ENCODE data around the gene TLCD2. TPM values are rescaled to one million over a fixed set of nuclear protein-coding genes. Genes with fewer than 3 reads are reported as not detected.
A peak's percentile ranks its signal among the peaks of the same experiment; 100 is the strongest.
"Not testable (repeated sequence)": the region's sequence is repeated elsewhere in the genome, so short reads cannot be mapped to it uniquely, and the experiment has no call there.

The TLCD2 gene
- total RNA-seq, 1 donor from 2014 or later, result 12.7 TPM

DNA sequence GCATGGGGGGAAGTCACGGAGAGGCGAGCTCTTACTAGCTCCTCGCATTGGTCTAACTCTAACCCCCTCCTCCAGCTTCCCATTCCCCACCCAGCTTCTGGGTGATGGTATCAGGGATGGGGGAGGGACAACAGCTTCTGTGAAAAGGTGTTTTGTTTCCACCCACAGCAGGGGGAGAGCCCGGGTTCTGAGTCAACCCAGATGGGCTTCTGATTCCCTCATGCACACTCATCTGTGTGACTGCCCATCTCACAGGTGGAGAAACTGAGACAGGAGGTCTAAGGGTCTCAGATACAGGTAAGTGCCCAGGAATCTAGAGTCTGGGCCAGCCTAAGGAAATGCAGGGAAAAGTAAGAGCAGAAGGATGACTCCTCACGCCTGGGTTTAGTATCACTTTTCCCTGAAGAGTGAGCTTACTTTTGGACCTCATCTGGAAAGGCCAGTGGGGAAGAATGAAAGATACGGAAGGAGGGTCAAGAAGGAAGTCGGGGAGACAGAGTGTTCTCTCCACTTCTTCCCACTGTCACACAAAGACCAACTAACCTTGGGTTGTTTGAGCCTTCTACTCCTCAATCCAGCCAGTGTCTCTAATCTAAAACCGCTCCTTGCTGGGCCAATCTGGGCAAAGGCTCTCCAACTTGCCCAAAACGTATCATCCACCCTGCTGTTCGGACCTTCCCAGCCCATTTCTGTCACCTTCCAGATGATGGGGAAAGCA is 3.1 kb upstream of the TLCD2 start:
- intact Hi-C loops (cut with DNase I), result loop anchor here (10.0 kb wide), 2 partner anchors 71 to 111 kb away; partner anchors contain the start of gene SMYD4
- no peak for DNase-seq

GRCh38 chr17:1712271-1712670 is 2.1 kb upstream of the TLCD2 start:
- intact Hi-C loops (cut with DNase I), result loop anchor here (10.0 kb wide), 2 partner anchors 73 to 113 kb away; partner anchors contain the start of gene SMYD4
- no peak overlapping the region for H3K4me3 ChIP-seq
- no peaks in the 10 kb centered on the region for H3K9me3 ChIP-seq
- DNase-seq (no peak), ATAC-seq (no peak)
- peaks cover 42% of the 10 kb centered on the region for H3K36me3 ChIP-seq
- no peaks in the 10 kb centered on the region for H3K27me3 ChIP-seq
- peaks cover 51% of the 10 kb centered on the region for H3K4me1 ChIP-seq
- no peak overlapping the region for H3K27ac ChIP-seq
- TF ChIP-seq, protein P1, sequence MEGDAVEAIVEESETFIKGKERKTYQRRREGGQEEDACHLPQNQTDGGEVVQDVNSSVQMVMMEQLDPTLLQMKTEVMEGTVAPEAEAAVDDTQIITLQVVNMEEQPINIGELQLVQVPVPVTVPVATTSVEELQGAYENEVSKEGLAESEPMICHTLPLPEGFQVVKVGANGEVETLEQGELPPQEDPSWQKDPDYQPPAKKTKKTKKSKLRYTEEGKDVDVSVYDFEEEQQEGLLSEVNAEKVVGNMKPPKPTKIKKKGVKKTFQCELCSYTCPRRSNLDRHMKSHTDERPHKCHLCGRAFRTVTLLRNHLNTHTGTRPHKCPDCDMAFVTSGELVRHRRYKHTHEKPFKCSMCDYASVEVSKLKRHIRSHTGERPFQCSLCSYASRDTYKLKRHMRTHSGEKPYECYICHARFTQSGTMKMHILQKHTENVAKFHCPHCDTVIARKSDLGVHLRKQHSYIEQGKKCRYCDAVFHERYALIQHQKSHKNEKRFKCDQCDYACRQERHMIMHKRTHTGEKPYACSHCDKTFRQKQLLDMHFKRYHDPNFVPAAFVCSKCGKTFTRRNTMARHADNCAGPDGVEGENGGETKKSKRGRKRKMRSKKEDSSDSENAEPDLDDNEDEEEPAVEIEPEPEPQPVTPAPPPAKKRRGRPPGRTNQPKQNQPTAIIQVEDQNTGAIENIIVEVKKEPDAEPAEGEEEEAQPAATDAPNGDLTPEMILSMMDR (IDR thresholded peaks at IDR 0.05), result no peak

More for the DNA sequence above, 3.1 kb upstream of the TLCD2 start:
- ATAC-seq, result no peak
- Histone ChIP-seq H3K36me3 (peaks cover 32% of the 10 kb centered on the region), H3K4me3 (peak overlapping the region; percentile 90), H3K27ac (peak overlapping the region; percentile 98), H3K27me3 (no peaks in the 10 kb centered on the region), H3K9me3 (no peaks in the 10 kb centered on the region), H3K4me1 (peaks cover 59% of the 10 kb centered on the region)
- TF ChIP-seq, protein P1 (IDR thresholded peaks at IDR 0.05), result no peak

GRCh38 chr17:1711804-1712203 is 1.6 kb upstream of the TLCD2 start:
- H3K27ac ChIP-seq, result no peak overlapping the region
- peaks cover 51% of the 10 kb centered on the region for H3K4me1 ChIP-seq
- H3K36me3 ChIP-seq, result peaks cover 46% of the 10 kb centered on the region
- intact Hi-C loops (cut with DNase I), result loop anchor here (10.0 kb wide), 2 partner anchors 73 to 113 kb away; partner anchors contain the start of gene SMYD4
- ATAC-seq (no peak), DNase-seq (no peak)
- TF ChIP-seq, protein P1 (IDR thresholded peaks at IDR 0.05), result no peak
- H3K9me3 ChIP-seq, result no peaks in the 10 kb centered on the region
- H3K27me3 ChIP-seq, result no peaks in the 10 kb centered on the region
- H3K4me3 ChIP-seq, result no peak overlapping the region

DNA sequence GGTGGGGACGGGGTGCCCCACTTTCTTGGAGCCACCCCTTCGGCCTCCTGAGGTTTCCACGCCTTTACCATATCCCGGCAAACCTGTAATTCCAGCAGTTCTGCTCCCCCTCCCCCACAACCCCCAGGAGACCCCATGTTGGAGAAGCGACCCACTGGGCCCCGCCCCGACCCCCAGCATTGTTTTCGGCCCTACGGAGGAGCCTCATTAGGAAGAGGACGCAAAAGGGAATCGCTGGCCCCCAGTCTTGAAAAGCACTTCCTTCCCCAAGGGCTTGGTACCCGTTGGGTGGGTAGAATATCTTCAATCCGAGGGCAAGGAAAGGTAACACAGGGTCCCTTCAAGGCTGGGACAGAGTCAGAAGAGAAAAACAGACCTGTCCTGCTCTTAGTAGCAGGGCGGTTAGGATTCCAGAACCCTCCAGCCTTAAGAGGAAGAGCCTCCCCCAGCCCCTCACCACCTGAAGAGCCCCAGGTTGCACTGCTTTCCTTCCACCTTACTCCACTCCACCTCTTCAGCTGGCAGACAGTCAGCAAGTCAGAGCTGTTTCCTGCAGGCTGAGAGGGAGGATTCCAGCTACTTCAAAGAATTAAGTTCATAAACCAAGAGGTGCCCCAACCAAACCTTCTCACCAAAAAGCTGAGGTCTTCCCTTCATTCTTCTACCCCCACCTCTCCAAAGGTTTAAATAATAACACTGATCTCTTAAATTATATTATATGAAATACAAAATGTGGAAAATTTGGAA is 803 bp upstream of the TLCD2 start:
- H3K27me3 ChIP-seq, result no peaks in the 10 kb centered on the region
- H3K4me1 ChIP-seq, result peaks cover 51% of the 10 kb centered on the region
- peak overlapping the region; percentile 71 for H3K4me3 ChIP-seq
- H3K36me3 ChIP-seq, result peaks cover 46% of the 10 kb centered on the region
- intact Hi-C loops (cut with DNase I), result loop anchor here (10.0 kb wide), 2 partner anchors 74 to 114 kb away; partner anchors contain the start of gene SMYD4
- DNase-seq (no peak), ATAC-seq (no peak)
- H3K9me3 ChIP-seq, result no peaks in the 10 kb centered on the region
- H3K27ac ChIP-seq, result peak overlapping the region; percentile 79
- TF ChIP-seq, protein P1 (IDR thresholded peaks at IDR 0.05), result no peak

- intact Hi-C loops (cut with DNase I), result no loop called here
- Histone ChIP-seq H3K27ac (peak overlapping the region; percentile 79), H3K9me3 (no peaks in the 10 kb centered on the region), H3K4me3 (peak overlapping the region; percentile 71), H3K4me1 (peaks cover 46% of the 10 kb centered on the region), H3K36me3 (peaks cover 46% of the 10 kb centered on the region), H3K27me3 (no peaks in the 10 kb centered on the region)
- no peak for DNase-seq
- ATAC-seq, result peak; percentile 56
- TF ChIP-seq, protein P1 (IDR thresholded peaks at IDR 0.05), result no peak
Measured at GRCh38 chr17:1709403-1709951, 700 bp downstream of the TLCD2 start.

DNA sequence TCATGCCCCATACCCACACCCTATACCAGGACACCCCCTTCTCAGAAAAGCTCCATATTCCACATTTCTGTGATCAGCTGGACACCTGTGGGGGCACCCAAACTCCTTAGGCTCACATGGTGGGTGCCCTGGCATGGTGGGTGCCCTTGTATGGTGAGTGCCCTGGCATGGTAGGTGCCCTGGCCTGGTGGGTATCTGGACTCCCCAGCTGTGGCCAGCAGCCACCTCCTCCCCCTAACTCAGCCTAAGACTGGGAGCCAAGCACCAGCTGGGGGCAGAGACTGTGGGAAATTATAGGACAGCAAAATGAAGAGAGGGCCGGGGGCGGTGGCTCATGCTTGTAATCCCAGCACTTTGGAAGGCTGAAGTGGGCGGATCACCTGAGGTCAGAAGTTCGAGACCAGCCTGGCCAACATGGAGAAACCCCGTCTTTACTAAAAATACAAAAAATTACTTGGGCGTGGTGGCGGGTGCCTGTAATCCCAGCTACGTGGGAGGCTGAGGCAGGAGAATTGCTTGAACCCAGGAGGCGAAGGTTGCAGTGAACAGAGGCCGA is 1.3 kb downstream of the TLCD2 start:
- DNase-seq; ATAC-seq; H3K27ac ChIP-seq; H3K9me3 ChIP-seq; intact Hi-C loops (cut with DNase I); H3K27me3 ChIP-seq: not testable (repeated sequence)
- Histone ChIP-seq H3K4me1 (peaks cover 40% of the 10 kb centered on the region), H3K4me3 (peak overlapping the region; percentile 71), H3K36me3 (peaks cover 43% of the 10 kb centered on the region)
